ENCODE measurements around the gene SEZ6L. TPM values are rescaled to one million over a fixed set of nuclear protein-coding genes. Genes with fewer than 3 reads are reported as not detected.

Gene SEZ6L
- total RNA-seq, 4 donors from 2014 or later: 0.14 to 0.16 TPM; not detected in 2

DNA sequence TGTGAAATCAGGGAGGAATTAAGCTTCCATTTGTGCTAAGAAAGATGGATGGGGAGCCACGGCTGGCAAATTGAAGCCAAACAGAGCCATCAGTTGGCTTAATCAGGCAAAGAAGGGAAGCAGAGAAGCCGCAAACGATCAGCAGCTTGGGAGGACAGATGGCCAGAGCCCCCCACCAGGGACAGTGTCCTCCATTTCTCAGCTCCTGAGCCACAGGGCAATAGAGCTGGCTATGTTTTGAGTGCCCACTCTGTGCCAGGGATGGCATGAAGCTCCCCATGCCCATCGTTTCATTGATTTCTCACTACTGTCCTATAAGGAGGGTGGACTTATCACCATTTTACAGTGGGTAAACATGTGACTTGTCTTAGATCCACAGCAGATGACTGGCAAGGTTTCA is 133.5 kb downstream of the SEZ6L start:
- no peaks in the 10 kb centered on the region for H3K9me3 ChIP-seq
- H3K4me3 ChIP-seq: no peak overlapping the region
- no peaks in the 10 kb centered on the region for H3K36me3 ChIP-seq
- in situ Hi-C loops (cut with MboI; ENCODE audit: low pct_ligation_motif_present in 1 of 4, low pct_unique_long_range_greater_than_20kb in 1 of 4, low sequenced_read_pairs in 3 of 4) (no loop called here), intact Hi-C loops (cut with DNase I; ENCODE audit: low total_unique reads) (no loop called here)
- WGBS, 2 donors (ENCODE audit: low coverage in 1 of 2): 52 to 72% methylated on average over 3 to 4 of the region's 4 CpGs
- no peak for TF ChIP-seq EP300 (IDR thresholded peaks at IDR 0.05; ENCODE audit: low read depth)
- no peak for TF ChIP-seq POLR2AphosphoS5 (IDR thresholded peaks at IDR 0.05)
- TF ChIP-seq POLR2A (IDR thresholded peaks at IDR 0.05): no peak
- TF ChIP-seq, protein P1, sequence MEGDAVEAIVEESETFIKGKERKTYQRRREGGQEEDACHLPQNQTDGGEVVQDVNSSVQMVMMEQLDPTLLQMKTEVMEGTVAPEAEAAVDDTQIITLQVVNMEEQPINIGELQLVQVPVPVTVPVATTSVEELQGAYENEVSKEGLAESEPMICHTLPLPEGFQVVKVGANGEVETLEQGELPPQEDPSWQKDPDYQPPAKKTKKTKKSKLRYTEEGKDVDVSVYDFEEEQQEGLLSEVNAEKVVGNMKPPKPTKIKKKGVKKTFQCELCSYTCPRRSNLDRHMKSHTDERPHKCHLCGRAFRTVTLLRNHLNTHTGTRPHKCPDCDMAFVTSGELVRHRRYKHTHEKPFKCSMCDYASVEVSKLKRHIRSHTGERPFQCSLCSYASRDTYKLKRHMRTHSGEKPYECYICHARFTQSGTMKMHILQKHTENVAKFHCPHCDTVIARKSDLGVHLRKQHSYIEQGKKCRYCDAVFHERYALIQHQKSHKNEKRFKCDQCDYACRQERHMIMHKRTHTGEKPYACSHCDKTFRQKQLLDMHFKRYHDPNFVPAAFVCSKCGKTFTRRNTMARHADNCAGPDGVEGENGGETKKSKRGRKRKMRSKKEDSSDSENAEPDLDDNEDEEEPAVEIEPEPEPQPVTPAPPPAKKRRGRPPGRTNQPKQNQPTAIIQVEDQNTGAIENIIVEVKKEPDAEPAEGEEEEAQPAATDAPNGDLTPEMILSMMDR (IDR thresholded peaks at IDR 0.05): no peak
- H3K4me1 ChIP-seq: no peaks in the 10 kb centered on the region
- peaks cover 23% of the 10 kb centered on the region for H3K27me3 ChIP-seq
- no peak for DNase-seq
- H3K27ac ChIP-seq: no peak overlapping the region

GRCh38 chr22:26303475-26303874 is 134.2 kb downstream of the SEZ6L start:
- Histone ChIP-seq H3K4me1 (no peaks in the 10 kb centered on the region), H3K4me3 (no peak overlapping the region)

GRCh38 chr22:26304730-26305129 is 135.5 kb downstream of the SEZ6L start:
- H3K36me3 ChIP-seq: no peaks in the 10 kb centered on the region
- in situ Hi-C loops (cut with MboI; ENCODE audit: low pct_ligation_motif_present in 1 of 4, low pct_unique_long_range_greater_than_20kb in 1 of 4, low sequenced_read_pairs in 3 of 4): no loop called here
- no peak overlapping the region for H3K27ac ChIP-seq
- WGBS, 2 donors (ENCODE audit: low coverage in 1 of 2): 43 to 61% methylated on average over 3 of the region's 3 CpGs
- H3K4me1 ChIP-seq: no peaks in the 10 kb centered on the region
- H3K27me3 ChIP-seq: peaks cover 43% of the 10 kb centered on the region
- intact Hi-C loops (cut with DNase I; ENCODE audit: low total_unique reads): no loop called here
- no peaks in the 10 kb centered on the region for H3K9me3 ChIP-seq
- DNase-seq: no peak
- TF ChIP-seq EP300 (IDR thresholded peaks at IDR 0.05; ENCODE audit: low read depth): no peak
- no peak for TF ChIP-seq POLR2AphosphoS5 (IDR thresholded peaks at IDR 0.05)
- TF ChIP-seq, protein P1 (IDR thresholded peaks at IDR 0.05): no peak
- TF ChIP-seq POLR2A (IDR thresholded peaks at IDR 0.05): no peak
- no peak overlapping the region for H3K4me3 ChIP-seq

More at GRCh38 chr22:26303475-26303874, 134.2 kb downstream of the SEZ6L start:
- Histone ChIP-seq H3K27me3 (peaks cover 31% of the 10 kb centered on the region), H3K27ac (no peak overlapping the region), H3K9me3 (no peaks in the 10 kb centered on the region), H3K36me3 (no peaks in the 10 kb centered on the region)
- no peak for DNase-seq
- WGBS, 2 donors (ENCODE audit: low coverage in 1 of 2): 38 to 39% methylated on average over 4 of the region's 4 CpGs
- intact Hi-C loops (cut with DNase I; ENCODE audit: low total_unique reads): no loop called here
- in situ Hi-C loops (cut with MboI; ENCODE audit: low pct_ligation_motif_present in 1 of 4, low pct_unique_long_range_greater_than_20kb in 1 of 4, low sequenced_read_pairs in 3 of 4): no loop called here
- TF ChIP-seq, protein P1 (IDR thresholded peaks at IDR 0.05): no peak
- TF ChIP-seq POLR2AphosphoS5 (IDR thresholded peaks at IDR 0.05): no peak
- TF ChIP-seq EP300 (IDR thresholded peaks at IDR 0.05; ENCODE audit: low read depth): no peak
- no peak for TF ChIP-seq POLR2A (IDR thresholded peaks at IDR 0.05)

- no peaks in the 10 kb centered on the region for H3K36me3 ChIP-seq
- intact Hi-C loops (cut with DNase I; ENCODE audit: low total_unique reads): no loop called here
- no peak overlapping the region for H3K4me3 ChIP-seq
- no peak overlapping the region for H3K27ac ChIP-seq
- no peaks in the 10 kb centered on the region for H3K9me3 ChIP-seq
- H3K27me3 ChIP-seq: peaks cover 36% of the 10 kb centered on the region
- no peak for DNase-seq
- H3K4me1 ChIP-seq: no peaks in the 10 kb centered on the region
- in situ Hi-C loops (cut with MboI; ENCODE audit: low pct_ligation_motif_present in 1 of 4, low pct_unique_long_range_greater_than_20kb in 1 of 4, low sequenced_read_pairs in 3 of 4): no loop called here
- TF ChIP-seq POLR2A (IDR thresholded peaks at IDR 0.05): no peak
- no peak for TF ChIP-seq EP300 (IDR thresholded peaks at IDR 0.05; ENCODE audit: low read depth)
- no peak for TF ChIP-seq POLR2AphosphoS5 (IDR thresholded peaks at IDR 0.05)
- TF ChIP-seq, protein P1 (IDR thresholded peaks at IDR 0.05): no peak
- WGBS, 2 donors (ENCODE audit: low coverage in 1 of 2): 59 to 65% methylated on average over 3 of the region's 3 CpGs
These were observed 139.2 kb downstream of the SEZ6L start for GRCh38 chr22:26308467-26308866.

Measured in transverse colon (tissue), 4 donors.